GM21737 (cell line): ENCODE measurements around the gene SEMA3A.
"Not testable (repeated sequence)": the region's sequence is repeated elsewhere in the genome, so short reads cannot be mapped to it uniquely, and the experiment has no call there.

Source experiments
- ATAC-seq: cut with Tn5 transposase; IDR thresholded peaks from one replicate; pipeline ENCODE4 v1.9.1; 2021; ENCODE audit warnings: mild to moderate bottlenecking, moderate library complexity; ENCODE audit not compliant: unreplicated experiment

The SEMA3A gene

DNA sequence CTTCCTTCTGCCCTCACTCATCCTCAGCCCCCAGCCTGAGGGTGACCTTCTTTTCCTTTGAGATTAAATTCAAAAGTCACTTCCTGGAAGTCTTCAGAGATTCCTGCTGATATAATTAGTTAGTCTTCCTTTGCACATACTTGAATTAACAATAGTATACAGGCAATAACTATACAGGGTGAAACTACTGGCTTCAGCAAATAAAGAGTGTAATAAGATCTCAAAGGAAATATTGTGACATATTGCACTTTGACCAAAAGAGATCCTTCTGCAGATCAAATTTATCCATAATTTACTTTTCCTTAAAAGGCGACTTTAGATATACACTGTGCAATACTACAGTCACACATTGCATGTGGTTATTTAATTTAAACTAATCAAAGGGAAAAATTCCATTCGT lies 123.8 kb downstream of the SEMA3A start:
- no peak for ATAC-seq

DNA sequence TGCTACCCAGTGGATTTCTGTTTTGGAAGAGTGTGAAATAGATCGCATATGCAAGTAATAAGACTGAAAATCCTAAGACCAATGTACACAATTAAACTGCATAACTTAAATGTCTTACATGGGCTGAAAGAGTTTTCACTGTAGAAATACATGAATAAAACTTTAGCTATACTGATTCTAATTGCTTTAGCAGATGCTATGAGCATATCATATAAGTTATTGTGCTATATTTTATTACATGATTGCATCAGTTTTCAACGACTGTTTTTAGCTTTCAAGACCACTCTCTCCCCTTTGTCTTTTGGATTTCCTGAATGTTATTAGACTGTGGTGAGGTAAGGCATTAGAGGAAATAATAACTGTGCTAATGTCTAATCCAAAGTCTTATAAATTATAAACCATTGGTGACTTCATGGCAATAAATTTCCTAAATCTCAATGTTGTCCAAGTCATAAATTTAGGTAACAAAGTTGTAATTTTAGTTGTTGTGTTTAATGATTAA lies 124.5 kb downstream of the SEMA3A start:
- no peak for ATAC-seq

DNA sequence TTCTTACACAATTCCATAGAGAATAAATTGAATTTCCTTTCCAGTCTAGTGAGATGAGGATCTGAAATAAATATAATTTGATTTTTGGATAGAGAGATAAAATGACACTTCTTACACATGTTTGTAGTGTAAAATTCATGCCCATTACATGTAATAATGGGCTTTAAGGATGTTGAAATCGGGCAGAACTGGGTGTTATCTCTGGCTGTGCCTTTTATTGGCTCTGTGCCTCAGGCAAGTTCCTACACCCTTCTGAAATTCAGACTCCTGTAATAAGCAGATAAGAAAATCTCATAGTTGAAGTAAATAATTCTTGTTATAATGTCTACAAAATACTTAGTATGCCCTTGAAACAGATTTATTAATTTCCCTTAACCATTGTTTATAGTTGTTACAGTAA lies 125.6 kb downstream of the SEMA3A start:
- no peak for ATAC-seq

DNA sequence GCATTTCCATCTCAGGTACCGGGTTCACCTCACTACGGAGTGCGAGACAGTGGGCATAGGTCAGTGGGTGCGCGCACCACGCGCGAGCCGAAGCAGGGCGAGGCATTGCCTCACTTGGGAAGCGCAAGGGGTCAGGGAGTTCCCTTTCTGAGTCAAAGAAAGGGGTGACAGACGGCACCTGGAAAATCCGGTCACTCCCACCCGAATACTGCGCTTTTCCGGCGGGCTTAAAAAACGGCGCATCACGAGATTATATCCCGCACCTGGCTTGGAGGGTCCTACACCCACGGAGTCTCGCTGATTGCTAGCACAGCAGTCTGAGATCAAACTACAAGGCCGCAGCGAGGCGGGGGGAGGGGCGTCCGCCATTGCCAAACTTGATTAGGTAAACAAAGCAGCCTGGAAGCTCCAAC lies 132.1 kb downstream of the SEMA3A start:
- ATAC-seq = not testable (repeated sequence)

DNA sequence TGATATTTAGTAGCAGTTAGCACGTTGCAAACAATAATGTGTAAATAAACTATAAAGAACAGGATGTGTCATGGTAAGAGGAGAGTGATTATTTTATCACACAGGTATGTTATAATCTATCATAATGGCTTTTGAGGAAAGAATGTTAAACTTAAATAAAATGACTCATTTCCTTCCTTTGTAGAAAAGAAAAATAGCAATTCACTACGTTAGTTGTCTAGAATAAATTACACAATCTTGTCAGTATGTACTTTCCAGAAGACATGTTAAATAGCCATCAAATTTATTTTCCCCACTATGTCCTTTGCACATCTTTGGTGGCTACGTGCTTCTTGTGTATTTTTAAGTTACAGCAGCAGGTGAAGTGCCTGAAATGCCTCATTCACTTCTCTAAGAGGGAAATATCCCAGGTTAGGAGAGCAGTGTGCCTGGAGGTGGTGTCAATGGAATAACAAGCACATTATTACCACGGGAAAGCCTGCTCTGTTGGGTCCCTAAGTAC lies 133.8 kb downstream of the SEMA3A start:
- ATAC-seq = no peak

DNA sequence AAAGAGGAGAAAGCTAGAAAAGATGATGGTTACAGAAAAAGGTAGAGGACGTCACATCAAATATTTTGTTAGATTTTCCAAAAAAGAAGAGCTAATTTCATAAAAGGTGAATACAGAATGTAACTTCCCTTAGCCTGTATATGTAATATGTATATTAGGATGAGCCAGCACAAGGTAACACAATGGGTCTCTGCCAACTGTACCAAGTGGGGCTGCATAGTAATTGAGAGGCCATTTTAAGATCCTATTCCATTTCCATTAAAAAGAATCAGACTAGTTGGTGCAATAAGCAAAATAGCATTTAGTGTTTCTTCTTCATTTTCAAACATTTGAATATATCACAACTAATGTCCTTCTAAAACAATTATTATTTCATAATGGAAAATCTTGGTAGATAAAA lies 134.6 kb downstream of the SEMA3A start:
- ATAC-seq = no peak

DNA sequence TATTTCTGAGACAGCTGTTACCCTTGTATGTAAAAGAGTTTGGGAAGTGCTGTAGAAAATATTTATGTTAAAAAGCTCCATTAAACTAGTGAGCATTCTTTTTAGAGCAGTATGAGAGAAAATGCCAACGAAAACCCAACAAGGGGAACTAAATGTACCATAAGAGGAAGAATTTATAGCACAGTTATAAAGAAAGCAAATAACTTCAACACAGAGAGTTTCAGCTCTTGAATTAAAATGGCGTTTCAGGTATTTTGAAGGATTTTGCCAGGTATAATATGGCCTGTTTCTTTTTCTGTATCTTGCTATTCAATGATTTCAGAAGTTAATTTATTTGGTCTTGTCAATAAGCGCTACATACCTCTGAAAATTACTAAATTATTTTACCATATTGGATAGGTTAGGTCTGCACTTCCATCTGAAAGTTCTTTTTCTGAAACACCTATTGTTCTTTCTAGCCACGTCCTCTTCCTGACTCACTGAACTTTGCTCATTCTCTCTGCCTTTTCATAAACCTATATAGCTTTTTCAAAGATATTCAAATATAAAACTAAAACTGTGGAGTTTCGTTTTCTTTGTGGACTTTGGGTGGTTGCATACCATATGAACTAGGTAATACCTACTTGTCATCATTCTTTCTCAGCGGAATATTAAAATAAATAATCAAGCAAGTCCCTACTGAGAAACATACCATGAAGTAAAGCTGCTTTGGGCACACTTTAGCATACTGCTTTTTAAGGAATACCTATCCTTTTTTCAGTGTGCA lies 136.1 kb downstream of the SEMA3A start:
- ATAC-seq = no peak

DNA sequence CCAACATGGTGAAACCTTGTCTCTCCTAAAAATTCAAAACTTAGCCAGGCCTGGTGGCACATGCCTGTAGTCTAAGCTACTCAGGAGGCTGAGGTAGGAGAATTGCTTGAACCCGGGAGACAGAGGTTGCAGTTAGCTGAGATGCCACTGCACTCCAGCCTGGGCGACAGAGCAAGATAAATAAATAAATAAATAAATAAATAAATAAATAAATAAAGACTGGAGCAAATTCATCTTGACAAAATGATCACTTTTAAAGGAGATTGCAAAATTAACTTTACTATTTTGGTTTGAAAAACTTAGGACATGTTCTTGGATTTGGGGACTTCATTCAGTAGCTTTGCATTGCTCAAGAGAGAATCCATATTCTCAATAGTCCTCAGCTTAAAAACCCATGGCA lies 137.0 kb downstream of the SEMA3A start:
- ATAC-seq = no peak

DNA sequence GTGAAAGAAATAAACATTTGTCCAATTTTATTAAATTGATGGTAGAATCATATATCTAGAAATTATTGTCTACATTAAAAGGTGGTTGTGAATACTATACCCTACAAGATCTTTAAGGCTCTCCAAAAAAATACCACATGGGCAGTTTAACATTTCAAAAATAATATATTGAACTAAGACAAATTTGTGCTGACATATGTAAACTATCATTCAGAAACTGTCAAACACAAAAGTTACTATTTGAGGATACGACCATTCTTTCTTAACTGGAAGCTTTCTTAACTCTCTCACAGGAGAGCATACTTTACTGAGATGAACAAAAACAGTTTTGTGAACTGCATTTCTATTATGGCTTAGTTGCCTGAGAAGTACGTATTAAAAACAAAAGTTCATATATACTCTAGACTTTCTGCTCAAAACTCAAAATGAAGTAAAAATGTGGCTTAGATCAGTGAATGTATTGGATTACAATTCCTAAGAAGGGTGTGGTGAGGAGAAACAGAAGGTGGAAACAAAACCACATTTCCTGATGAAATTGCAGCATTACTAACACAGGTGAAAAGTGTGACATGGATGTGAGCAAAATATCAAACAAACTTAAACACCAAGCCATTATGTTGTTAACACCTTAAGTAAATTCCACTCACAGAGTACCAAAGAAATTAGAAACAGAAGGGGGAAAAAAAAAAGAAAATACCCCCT lies 138.5 kb downstream of the SEMA3A start:
- no peak for ATAC-seq

DNA sequence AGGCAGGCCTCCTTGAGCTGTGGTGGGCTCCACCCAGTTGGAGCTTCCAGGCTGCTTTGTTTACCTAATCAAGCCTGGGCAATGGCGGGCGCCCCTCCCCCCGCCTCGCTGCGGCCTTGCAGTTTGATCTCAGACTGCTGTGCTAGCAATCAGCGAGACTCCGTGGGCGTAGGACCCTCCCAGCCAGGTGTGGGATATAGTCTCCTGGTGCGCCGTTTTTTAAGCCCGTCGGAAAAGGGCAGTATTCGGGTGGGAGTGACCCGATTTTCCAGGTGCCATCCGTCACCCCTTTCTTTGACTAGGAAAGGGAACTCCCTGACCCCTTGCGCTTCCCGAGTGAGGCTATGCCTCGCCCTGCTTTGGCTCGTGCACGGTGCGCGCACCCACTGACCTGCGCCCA lies 139.4 kb downstream of the SEMA3A start:
- not testable (repeated sequence) for ATAC-seq

DNA sequence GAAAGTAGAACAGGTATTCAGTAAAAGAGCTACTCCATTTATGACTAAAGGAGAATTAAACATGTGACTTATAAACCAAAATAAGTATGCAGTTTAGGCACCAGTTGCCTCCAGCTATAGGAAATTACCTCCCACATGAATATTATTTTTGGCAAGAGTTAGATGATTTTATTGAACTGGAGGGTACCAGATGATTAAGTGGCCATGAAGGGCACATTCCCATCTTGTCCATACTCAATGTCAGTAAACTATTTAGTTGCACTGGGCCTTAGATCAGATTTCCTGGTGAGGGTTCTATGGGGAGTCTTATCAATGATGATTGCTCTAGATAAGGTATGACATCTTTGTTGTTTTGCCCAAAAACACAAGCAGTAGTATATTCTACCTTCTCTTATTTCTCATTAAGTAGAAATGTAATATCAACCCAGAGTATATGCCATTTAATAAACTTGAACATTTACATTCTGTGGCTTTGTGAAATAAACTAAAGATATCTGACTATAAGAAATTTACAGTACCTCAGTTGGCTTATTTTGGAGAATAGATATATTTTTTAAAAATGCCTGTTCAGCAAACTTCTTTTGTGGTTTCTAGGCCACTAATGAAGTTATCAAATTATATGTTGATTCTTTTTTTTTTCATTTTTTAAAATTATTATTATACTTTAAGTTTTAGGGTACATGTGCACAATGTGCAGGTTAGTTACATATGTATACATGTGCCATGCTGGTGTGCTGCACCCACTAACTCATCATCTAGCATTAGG lies 145.3 kb downstream of the SEMA3A start:
- ATAC-seq = no peak

DNA sequence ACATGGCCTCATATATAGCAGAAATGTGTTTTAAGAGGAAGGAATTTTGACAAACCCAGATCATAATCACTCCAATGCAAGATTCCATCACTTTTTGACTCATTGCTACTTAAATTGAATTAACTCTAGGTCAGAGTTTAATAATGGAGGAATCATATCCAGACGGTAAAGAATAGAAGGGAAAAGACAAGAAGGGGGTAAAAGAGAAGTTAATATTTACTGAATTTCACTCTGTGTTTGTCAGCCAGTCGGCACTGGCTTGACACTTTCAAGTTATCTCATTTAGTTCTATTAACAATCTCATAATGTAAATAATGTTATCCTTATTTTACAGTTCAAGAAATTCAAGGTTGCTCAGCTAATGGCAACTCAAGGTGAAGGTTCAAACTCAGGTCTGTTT lies 147.5 kb downstream of the SEMA3A start:
- ATAC-seq = no peak

DNA sequence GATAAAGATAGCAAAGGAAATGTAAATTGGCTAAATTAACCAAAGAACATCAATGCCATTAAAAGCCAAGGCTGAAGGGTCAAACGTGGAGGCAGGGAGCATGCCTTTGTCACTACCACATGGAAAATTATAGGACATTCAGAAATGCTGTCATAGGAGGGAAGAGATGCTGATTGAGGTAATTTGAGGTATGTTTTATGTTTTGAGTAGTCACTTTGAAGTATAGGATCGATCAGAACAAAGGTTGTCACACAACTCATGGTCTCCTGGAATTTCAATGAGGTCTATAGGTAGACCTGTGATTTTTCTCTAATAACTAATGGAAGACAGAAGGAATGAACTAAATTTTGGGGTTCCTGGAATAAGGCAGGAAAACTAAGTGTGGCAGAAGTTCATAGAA lies 149.8 kb downstream of the SEMA3A start:
- ATAC-seq = no peak

DNA sequence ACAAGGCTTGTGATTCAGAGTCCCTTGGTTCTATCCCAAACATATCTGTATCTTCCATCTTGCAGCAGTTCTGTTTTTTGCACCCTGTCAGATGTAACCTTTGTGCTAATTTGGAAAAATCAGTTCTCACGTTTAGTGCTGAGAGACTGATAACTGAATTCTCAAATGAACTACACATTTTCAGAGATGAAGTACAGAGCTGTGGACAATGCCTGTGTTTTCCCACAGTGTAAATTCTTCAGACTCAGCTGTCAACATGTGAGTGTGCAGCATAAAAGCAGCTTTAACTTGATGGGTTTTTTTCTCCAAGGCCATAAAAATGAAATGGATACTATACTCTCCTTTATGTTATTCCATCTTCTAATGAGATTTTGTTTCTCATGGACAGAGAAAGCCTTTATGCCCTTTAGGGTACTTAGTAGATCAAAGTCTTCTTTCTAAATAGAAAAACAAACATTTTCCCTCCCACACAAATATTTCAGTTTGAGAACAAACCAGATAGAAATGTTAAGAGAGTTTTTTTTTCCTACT lies 150.9 kb downstream of the SEMA3A start:
- no peak for ATAC-seq

DNA sequence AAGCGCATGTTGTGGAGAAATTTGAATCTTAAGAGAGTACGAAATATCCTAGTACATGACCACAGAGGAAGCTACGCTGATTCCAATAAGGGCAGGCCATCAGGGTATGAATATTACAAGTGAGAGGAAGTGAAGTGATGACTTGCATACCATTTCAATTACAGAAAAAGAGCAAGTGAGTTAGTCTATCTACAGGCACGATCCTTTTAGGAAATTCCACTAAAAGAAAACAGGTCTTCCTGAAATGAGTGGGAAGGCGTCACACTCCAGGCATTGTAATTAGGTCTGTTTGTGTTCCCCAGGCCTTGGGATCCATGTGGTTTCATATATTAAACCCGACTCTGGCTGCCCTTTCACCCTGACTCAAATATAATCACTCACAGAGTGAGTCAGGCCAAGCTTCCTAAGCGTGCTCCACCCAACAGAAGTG lies 152.5 kb downstream of the SEMA3A start:
- no peak for ATAC-seq

DNA sequence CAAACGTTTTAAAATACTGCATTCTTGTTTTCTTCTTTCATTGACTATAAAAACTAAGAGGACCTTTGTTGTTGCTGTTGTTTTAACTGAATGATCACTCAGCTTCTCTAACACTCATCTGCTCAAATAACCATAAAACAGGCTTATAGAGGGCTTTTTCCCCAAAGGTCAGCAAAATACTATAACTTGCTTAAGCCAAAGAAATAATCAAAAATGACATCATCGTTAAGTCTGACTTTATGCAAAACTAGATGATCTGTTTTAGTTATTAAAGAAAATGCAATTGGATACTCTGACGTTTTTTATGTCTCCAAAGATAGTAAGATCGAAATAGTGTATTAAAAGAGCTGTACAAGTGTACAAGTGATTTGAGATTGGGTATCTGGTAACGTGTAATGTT lies 152.9 kb downstream of the SEMA3A start:
- ATAC-seq = no peak

DNA sequence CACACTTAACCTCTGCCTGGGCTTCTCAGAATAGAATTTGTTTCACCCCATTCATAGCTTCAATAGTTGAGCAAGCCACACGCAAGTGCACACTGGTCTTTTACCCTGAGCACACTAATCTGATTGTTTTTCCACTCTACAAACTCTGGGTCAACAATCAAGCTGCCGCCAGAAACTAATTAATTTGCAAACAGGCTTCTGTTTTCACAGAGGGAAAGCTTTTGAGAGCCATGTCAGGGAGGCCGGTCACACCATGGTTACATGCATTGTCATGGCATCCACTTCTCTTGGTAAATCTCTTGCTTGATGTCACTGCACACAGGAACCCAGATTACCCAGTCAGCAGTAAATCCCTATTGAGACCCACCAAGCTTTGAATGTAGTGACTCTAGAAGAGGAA lies 154.2 kb downstream of the SEMA3A start:
- no peak for ATAC-seq

DNA sequence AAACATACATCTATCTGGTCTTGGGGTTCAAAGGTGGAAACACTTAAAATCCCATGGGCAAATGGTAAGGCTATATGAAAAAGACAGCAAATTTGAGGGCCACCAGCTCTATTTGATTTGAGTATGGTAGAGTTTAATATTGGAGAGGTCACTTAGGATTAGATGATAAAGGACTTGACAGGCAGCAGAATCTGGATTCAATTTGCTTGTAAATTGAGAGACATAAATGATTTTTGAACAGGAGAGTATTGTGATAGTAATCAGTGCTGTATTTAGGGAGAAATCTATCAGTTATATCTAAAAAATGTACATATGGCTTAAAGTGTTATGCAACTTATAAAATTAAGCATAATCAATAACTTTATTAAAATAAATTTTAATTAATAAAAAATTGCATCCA lies 155.2 kb downstream of the SEMA3A start:
- ATAC-seq = no peak

DNA sequence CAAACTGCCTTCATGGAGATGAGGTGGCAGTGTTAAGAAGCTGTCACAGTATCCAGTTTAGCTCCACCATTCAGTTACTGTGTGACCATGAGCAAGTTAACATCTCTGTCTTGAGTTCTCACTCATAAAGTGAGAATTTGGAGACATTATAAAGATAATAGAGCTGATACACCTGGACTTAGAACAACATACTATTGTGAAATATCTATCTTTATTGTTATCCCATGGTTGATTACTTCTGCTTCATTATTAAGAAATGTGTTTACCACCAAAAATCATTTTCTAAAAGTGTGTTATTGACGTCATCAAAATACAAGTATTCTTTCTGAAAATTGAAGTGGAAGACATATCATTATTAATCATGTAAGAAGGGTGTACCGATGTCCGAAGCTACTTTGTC lies 166.9 kb downstream of the SEMA3A start:
- ATAC-seq = no peak

DNA sequence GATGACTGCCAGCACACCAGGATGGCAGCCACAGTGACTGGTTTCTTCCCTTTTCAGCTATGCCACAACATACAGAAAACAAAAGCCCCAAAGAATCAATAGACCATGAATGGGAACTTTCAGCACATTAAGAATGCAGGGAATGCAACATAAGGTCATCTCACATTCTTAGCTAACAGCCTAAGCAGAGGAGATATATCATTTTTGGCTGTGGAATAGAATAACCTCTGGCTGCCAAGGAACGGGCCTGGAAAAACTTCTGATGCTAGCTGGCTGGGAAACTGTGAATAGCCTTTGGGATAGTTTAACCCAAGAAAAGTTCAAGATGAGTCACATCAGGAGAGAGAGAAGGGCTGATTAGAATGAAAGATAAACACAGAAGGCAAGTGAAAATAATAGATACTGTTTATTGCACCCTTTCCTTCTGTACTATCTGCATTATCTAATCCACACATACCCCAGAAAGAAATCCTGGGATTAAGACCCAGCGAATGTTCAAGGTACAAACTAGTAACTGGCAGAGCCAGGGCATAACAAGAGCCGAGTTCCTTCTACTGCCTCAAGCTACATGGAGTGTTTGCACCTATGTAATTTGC lies 169.2 kb downstream of the SEMA3A start:
- ATAC-seq = no peak
